Renal cortical epithelial cell (primary cell): ENCODE data around the gene CA5A. TPM values are rescaled to one million over a fixed set of nuclear protein-coding genes. Genes with fewer than 3 reads are reported as not detected.

Source experiments
- DNase-seq: peaks from one replicate; pipeline ENCODE4 v3.0.0-alpha.2; 2011; ENCODE audit warnings: low read depth
- total RNA-seq: library from RNA; depleted of rRNA; stranded (reverse); fragments of >200 nt; gene quantifications from 2 replicates; pipeline ENCODE4 v1.2.3, GENCODE V29; 2014

The CA5A gene
- total RNA-seq, 1 donor from 2014 or later = not detected

DNA sequence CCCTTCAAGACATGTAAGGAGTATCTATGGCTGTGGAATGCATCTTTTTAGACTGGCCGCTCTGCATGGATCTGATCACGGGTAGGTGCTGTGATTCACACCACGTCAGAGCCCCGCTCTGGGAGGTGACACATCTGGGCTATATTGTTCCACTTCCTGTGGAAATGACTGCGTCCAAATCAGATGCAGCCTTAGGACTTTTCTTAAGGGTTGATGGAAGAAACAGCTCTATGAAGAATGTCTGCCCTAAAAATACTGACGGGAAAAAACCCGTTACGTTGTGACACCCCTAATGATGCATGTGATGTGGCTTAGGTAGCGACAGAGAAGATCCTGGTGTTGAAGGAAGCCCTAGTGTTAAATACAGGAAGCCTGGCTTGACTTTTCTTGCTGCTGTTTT lies 27.1 kb upstream of the CA5A start:
- peak; percentile 45 for DNase-seq

DNA sequence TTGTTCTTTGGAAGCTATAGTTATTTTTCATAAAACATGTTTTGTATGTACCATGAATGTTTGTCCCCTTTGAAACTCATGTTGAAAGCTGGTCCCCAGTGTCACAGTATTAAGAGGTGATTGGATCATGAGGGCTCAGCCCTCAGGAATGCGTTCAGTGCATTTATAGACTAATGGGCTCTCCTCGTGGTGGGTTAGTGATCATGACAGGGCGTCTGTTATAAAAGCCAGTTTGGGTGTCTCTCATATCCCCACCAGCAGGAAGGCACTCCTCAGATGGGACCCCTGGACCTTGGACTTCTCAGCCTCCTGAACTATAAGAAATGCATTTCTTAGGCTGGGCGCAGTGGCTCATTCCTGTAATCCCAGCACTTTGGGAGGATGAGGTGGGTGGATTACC lies 25.3 kb upstream of the CA5A start:
- no peak for DNase-seq

DNA sequence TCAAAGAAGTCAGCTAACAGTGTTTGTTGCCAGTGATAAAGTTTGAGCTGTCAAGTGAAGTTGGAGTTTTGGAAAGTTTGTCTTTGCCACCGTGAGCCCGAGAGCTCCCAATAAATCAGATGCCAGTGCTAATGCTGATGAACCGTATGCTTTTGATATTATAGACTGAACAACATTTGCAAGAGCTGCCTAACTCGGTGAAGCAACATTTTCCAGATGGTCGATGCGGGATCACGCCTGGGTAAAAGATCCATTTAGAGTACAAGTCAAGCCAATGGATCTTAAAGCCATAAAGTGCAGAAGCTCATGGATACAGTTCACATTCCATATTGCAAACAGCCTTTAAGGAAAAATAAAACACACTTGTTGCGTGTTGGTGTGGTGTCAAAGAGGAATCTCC lies 24.5 kb upstream of the CA5A start:
- DNase-seq = no peak

DNA sequence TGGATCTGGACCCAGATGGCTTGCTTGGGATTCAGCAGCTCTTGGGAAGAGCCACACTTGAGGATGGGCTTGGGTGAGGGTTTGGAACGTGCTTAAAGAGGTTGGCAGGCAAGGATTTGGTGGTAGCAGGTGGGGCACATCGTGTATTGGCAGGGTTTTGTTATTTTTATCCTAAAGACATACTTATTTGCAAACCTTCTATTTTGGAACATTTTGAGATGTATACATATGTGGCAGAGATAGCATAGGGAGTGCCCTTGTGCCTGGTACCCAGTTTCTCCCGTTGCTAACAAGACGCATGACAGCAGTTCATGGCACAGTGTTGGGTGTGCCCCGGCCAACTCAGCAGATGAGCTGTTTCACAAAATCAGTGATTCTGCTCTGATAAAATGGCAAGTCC lies 24.0 kb upstream of the CA5A start:
- no peak for DNase-seq

DNA sequence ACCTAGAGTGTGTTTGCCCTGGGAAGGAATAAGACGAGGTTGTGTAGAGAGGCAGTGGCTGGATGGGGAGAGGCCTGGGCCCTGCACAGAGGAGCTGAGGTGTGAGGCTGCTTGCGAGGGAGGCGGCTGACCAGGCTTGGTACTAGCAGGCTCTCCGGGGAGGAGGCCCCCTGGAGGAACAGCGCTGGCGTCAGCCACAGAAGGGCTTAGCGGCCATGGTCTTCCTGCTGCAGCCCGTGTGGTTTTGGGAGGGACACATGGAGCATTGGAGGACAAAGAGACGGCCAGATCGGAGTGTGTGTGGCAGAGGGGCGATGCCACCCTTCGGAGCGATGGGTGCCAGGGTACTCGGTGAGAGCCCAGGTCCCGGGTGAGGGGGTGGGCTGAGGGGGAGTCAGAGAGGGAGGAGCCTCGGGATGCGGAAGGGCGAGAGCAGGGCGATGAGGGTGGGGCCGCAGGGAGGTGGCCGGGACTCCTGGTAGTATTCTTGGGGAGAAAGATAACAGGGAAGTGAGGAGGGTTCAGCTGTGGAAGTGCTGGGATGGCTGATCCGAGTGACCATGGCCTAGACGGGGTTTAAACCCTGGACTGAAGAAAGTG lies 23.2 kb upstream of the CA5A start:
- DNase-seq = no peak

DNA sequence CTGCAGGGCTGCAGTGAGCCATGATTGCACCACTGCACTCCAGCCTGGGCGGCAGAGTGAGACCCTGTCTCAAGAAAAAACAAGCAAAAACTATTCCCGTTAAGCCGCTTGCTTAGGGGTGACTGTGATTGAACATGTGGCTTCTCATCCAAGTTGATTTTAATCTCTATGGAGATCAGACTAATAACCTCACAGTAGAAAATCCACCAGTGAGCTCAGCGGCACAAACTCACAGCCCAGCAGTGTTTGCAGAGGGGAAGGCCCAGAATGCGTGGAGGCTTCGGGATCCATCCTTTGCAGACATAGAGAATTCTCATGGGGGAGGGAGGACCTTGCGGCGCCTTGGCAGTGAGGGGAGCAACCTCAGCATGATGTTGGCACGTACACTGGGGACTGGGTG lies 22.3 kb upstream of the CA5A start:
- DNase-seq = no peak

DNA sequence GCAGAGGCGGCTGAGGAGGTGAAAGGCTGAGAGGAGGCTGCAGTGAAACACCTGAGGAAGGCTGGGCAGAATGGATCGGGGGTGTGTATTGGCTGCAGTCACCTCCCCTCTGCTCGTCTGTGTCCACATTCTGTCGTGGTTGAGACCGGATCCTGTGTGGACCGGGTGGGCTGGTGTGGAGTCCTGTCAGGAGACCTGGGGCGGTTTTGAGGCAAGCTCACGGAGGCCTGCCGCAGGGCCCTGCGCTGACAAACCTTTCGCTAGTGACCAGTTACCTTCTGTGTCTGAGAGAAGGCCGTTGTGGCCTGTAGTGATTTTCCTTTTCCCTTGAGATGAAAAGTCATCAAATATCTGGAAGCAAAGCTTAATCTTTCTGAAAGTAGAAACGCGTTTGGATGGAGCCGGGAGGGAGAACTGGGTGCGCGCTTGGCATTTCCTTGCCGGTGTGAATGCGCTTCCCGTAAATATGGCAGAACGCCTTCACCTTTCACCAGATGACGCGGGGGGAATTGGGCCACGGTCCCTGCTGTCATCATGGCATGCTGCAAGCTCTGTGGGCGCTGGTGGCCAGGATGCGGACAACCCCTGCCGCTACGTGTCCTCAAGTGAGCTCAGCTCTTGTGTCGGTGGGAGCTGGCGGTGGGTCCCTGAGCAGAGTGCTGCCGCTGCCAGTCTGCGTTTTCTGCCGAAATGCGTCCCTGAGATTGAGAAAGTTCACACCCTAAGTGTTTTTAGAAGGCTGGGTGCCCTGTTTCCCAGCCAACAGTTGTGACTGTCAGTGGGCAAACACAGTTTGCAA lies 21.2 kb upstream of the CA5A start:
- DNase-seq = no peak

DNA sequence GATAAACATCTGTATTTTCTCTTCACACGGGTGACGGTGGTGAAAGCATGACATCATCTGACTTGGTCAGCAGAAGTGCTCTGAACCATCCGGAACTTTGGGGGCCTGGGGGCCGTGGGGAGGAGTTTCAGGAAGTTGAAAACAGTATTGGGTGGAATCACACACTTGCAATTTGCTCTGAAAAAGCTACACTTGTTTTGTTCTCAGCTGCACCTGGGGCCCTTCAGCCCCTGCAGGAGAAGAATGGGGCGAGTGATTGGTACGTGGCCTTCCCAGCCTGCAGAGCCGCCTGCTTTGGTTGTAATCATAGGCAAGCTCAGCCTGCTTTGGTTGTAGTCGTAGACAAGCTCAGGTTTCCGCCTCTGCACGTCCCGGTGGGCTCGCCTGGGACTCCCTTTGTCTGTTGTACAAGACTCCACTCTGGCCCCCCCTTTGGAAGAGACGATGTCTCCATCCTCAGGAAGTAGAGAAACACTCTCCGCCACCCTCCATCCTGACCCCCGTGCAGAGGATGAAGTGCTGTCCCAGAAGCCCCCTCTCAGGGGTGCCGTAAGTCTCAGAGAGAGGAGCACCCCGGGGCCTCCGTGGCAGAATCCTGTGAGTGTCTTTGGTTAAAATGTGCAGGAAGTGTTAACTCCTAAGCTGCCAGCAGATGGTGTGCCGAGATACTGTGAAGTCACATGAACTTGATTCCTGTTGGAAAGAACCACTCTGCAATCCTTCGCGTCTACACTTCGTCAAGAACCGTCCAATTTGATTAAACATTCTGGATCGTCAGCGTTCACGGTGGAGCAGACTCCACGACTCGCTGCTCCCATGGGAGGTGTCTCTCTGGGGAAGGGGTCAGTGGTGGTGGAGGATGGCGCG lies 20.3 kb upstream of the CA5A start:
- DNase-seq = peak; percentile 29

DNA sequence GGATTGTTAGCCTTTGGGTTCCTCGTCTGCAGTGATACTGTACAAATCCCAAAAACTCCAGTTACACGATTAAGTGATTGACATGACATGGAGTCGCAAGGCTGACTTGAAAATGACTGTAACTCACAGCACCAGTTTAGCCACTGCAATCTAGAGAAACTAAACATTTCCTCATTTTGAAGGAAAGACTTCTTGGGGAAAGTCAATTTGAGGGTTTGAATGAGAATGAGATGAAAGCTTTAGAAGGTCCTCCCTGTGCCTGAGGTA lies 19.7 kb upstream of the CA5A start:
- no peak for DNase-seq

DNA sequence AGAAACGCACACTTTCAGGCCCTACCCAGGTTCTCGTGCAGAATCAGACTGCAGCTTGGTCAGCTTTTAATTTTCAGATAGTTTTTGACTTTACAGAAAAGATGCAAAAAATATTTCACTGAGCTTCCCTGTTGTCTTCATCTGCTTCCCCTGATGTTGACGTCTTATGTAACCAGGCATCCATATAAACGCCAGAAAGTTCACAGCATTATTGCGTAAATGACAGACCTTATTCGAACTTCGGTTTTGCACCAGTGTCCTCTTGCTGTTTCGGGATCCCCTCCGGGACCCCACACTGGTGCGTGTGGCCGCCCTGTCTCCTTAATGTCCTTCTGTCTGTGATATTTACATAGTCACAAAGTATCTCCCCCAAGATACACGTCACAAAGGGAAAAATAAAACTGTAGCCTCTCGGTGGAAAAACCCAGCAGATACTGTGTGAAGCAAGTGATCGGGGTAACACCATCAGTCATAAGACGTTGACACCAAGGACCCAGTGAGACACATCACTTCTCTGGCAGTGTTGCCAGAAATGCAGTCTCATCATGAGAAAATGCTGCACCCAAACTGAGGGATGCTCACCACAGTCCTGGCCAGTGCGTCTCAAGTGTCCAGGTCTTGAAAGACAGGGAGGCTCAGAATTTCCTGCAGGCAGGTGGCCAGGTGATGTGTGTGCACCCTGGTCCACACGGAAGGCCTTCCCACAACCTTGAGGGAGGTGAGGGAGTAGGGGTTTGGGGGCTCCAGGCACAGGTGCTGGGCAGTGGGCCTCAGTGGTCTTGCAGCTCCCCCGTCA lies 19.2 kb upstream of the CA5A start:
- no peak for DNase-seq

DNA sequence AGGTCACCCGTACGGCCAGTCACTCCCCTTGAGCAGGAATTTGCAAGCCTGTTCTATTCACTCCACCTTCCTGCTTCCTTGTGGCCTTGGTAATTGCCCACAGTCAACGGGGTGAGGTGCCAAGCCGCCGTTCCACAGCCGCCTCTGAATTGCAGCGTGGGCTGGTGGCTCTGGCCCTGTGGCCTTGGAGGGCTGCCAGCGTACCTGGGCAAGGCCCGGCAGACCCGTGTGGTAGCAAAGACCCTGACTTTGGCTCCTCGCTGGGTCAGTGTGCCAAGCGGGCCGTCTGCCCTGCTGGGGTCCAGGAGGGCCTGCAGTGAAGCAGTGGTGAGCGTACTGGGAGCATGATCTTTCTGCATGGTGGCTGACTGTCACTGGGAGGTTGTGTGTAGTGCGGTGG lies 18.5 kb upstream of the CA5A start:
- peak; percentile 39 for DNase-seq

DNA sequence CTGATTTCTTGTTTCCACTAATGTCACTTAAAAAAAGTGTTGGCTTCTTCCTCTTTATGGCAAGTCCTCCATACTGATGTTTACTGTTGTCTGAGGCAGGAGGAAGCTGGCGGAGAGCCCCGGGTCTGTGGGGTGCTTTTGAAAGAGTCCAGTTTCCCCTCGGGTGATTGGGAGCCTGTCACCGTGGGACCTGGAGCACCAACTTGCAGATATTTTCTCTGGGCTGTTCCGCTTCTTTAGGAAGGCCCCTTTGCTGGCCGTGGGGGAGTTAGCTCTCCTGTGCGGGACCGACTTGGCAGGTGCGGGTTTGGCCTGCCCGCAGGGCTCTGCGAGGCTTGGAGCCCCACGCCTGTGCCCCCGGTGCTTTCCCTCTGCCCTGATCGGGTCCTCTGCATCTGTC lies 18.0 kb upstream of the CA5A start:
- no peak for DNase-seq

DNA sequence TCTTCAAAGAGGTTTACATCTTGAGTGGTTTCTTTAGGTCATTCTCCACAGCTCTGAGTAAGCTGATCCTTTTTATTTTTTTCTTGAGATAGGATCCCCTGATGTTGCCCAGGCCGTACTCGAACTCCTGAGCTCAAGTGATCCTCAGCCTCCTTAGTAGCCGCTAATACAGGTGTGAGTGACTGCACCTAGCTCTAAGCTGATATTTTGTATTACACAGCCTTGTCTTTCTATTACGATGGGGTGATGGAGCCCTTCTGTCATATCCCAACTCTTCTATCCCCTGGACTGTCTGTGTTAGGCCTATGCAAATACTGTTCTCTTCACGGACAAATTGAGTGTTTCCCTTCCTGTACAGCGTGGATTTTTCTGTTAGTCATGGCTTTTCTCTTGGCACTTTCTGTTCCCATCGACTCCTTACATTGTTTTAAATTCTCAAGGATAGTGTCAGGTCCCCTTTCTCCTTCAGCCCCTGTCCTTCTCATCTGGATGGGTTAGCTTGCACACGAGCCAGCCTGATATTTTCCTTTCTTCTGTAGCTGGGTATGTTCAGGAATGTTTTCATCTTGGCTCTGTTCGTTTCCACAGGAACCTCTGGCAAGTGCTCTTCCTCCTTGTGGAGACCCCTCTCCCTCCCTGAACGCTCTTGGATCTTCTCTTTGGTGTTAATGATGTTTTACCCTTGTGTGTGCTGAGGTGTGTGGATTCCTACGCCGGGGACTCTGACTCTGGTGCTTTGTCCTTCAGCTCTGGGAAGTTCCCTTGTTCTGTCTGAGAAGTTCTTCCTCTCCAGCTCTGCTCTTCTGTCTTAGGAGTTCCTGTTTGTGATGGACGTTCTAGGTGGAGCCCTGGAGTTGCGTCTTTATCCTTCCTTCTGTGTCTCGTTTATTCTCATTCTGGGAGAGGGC lies 17.2 kb upstream of the CA5A start:
- no peak for DNase-seq

DNA sequence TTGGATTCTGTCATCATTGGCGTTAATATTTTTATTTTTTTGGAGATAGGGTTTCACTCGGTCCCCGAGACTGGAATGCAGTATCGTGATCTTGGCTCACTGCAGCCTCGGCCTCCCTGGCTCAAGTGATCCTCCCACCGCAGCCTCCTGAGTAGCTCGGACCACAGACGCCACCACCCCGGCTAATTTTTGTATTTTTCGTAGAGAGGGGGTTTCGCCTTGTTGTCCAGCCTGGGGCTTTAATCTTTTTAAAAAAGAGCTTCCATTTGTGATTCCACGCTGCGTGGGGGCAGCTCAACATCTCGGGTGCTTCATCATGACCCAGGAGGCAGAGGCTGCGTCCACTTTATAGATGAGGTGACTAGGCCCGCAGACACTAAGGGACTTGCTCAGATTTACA lies 16.4 kb upstream of the CA5A start:
- DNase-seq = no peak

DNA sequence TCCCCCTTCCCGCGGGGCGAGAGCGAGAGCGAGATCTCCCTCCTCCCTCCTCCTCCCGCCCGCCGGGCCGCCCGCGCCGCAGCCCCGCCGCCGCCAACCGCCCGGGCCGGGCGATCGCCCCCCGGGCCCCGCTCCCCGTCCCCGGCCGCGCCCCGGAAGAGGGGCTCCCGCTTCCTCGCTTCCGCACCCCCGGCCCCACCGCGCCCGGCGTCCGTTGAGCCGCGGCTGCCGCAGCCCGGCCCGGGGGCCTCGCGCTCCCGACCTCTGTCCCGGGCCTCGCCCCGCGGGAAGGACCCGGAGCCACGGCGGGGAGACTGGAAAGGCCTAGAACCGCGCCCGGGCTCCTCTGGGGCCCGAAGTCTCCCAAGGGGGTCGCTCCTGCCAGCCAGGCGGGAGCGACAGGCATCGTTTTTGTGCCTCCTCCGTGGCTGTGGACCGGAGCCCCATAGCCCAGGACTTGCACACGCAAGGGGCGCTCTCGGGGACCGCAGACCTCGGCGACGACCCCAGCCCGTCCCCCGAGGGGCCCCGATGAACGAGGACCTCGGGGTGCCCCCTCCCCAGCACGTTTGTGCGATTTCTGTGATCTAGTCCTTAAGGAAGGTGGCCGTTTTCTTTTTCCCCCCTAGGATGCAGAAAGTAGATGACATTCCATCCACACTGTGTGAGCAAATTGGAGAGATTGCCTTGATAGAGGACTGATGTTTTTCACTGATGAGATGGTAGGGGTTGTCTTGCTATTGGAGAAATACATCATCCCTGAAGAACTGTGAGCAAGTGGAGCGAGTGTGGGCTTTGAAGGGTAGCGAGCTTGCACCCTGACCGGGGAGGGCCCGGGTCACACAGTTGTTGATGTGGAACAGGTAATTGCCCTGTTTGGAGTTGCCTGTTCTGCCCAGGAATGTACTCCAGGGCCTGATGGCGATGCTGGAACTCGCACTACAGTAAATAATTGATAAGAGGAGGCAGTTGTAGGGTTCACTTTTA lies 15.5 kb upstream of the CA5A start:
- DNase-seq = peak; percentile 78

DNA sequence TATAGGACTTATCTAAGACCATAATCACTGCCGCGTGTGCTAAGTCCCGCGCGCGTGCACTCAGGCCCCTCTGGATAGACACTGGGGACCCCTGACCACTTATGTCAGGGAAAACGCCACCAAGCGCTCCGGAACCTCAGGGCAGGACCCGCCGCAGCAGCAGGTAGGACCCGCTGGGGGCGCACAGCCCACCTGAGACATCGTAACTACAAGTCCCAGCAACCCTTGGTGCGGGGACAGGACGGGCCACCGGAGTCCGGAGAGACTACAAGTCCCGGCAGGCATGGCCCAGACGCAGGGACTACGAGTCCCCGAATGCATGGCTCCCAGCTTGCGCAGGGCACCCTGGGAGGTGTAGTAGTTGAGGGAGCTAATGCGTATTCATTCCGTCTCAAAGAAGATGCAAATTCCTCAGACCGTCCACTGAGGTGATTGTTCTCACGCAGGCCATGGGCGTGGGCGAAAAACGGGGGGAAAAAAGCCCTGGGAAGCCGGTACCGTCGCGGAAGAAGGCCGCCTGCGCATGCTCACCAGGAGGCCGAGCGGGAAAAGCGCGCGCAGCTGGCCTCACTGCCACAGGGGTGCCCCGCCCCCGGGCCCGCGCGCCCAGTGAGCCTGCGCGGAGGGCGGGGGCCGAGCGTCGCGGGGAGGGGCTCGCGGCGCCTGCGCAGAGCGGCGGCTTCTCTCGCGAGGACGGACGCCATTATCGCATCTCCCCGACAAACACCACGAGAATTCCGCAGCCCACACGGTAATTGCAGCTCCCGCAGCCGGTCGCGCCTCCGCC lies 14.6 kb upstream of the CA5A start, which contains the start of gene BANP:
BANP (plus strand) TSS at position 670 of the 787 bp plus-strand sequence. CDS start 23,682 bp downstream, outside the sequence.
- peak; percentile 97 for DNase-seq

DNA sequence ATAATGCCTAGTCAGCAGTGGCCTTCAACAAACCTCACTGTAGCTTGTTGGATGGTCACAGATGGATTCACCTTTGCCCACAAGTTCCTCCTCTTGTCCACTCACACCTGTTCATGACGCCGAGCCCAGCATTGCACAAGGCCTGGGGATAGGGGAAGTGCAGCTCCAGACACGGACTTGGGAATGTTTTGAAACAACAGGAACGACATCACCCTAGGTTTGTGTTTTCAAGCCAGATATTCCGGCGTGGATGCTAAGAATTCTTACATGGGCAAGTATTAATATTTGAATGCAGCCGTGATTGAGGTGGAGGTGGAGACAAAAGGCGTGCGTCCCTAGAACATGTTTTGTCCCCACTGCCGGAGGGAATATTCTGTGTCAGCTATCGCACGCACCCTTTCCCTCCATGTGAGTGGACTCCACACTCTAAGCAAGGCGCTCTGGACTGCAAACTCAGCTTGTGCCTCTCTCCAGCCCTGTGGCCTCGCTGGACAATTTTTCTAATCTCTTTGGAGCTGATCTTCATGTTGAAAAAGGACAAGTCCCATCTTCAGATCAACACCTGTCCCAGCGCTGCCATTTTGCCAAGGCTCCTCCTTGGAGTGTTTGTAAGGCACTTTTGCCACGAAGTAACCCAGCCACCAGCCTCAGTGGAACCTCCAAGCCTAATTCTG lies 12.9 kb upstream of the CA5A start:
- DNase-seq = no peak

DNA sequence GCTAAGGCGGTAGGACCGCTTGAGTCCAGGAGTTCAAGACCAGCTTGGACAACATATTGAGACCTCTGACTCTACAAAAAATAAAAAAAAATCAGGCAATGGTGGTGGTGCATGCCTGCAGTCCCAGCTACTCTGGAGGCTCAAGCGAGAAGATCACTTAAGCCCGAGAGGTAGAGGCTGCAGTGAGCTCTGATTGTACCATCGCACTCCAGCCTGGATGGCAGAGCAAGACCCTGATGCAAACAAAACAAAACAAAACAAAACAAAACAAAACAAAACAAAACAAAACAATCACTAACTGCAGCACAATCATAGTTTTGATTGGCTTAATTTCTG lies 12.4 kb upstream of the CA5A start:
- no peak for DNase-seq
